22Rv1 (cell line): ENCODE measurements around the gene TMEM163.

Source experiments
- ZFX ChIP-seq: fragments of 450-650 bp; IDR thresholded peaks from 2 replicates; pipeline ENCODE4 v1.6.1; 2017; ENCODE audit warnings: antibody characterized with exemption, borderline replicate concordance
- TF ChIP-seq, protein P1 (sequence below): fragments of 450-650 bp; IDR thresholded peaks from 2 replicates; pipeline ENCODE4 v1.5.1; 2017; ENCODE audit warnings: mild to moderate bottlenecking

DNA sequence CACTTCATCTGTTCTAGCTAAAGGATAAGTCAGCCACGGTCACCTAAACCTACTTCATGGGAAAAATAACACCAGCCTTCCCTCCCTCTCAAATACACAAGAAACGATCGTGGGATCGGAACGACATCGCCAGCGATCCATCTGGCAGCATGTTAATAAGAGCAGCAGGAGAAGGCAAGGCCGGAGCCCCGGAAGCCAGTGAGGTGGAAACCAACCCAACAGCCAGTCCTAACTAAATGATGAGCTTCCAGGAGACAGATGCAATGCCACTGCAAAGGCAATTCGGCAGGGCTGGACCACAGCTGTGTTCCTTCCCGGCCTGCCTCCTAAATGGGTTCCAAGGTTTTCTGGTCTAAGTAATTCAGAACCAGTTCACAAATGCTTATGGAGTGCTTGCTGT lies 117.5 kb downstream of the TMEM163 start:
- TF ChIP-seq, protein P1, sequence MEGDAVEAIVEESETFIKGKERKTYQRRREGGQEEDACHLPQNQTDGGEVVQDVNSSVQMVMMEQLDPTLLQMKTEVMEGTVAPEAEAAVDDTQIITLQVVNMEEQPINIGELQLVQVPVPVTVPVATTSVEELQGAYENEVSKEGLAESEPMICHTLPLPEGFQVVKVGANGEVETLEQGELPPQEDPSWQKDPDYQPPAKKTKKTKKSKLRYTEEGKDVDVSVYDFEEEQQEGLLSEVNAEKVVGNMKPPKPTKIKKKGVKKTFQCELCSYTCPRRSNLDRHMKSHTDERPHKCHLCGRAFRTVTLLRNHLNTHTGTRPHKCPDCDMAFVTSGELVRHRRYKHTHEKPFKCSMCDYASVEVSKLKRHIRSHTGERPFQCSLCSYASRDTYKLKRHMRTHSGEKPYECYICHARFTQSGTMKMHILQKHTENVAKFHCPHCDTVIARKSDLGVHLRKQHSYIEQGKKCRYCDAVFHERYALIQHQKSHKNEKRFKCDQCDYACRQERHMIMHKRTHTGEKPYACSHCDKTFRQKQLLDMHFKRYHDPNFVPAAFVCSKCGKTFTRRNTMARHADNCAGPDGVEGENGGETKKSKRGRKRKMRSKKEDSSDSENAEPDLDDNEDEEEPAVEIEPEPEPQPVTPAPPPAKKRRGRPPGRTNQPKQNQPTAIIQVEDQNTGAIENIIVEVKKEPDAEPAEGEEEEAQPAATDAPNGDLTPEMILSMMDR = no peak
- no peak for TF ChIP-seq ZFX
